Lower leg skin (tissue), 4 donors: ENCODE measurements around the gene ABL2. TPM values are rescaled to one million over a fixed set of nuclear protein-coding genes. Genes with fewer than 3 reads are reported as not detected.

Experiments used
- DNase-seq, 2 donors: peaks; one replicate each; pipeline ENCODE4 v3.0.0-alpha.2; 2019; ENCODE audit warnings: low spot score in 2 of 2
- H3K4me3 ChIP-seq: fragments of 200-600 bp; sonication (generic); 2 replicates; pipeline ENCODE4 v1.5.1; 2017; ENCODE audit warnings: mild to moderate bottlenecking, low read depth; ENCODE audit not compliant: poor library complexity, severe bottlenecking
- POLR2A ChIP-seq, 2 donors: fragments of 450-650 bp; IDR thresholded peaks; one replicate each; pipeline ENCODE4 v1.6.1; 2016 to 2017; ENCODE audit warnings: antibody characterized with exemption in 2 of 2, mild to moderate bottlenecking in 1 of 2, moderate library complexity in 1 of 2
- WGBS, 2 donors: methylation state at CpG; one replicate each; pipeline ENCODE4 v1.1.5; 2018; 5-methylcytosine and 5-hydroxymethylcytosine counted together
- intact Hi-C: fragments of 100-400 bp; cut with DNase I; formaldehyde crosslinking; loops from one replicate; pipeline ENCODE4 v1.15.0; 2023; ENCODE audit warnings: low total_unique reads
- total RNA-seq, 4 donors: library from RNA; depleted of rRNA; stranded (reverse); fragments of >200 nt; gene quantifications; one replicate each; pipeline ENCODE4 v1.1.0, GENCODE V29; 2016
- TF ChIP-seq, protein P1 (sequence below), 3 donors: fragments of 450-650 bp; IDR thresholded peaks; one replicate each; pipeline ENCODE4 v1.5.1; 2016; ENCODE audit warnings: antibody characterized with exemption in 3 of 3, mild to moderate bottlenecking in 3 of 3, moderate library complexity in 2 of 3

Gene ABL2
- total RNA-seq, 4 donors from 2014 or later: 8.6 to 13.6 (median 11.5) TPM

DNA sequence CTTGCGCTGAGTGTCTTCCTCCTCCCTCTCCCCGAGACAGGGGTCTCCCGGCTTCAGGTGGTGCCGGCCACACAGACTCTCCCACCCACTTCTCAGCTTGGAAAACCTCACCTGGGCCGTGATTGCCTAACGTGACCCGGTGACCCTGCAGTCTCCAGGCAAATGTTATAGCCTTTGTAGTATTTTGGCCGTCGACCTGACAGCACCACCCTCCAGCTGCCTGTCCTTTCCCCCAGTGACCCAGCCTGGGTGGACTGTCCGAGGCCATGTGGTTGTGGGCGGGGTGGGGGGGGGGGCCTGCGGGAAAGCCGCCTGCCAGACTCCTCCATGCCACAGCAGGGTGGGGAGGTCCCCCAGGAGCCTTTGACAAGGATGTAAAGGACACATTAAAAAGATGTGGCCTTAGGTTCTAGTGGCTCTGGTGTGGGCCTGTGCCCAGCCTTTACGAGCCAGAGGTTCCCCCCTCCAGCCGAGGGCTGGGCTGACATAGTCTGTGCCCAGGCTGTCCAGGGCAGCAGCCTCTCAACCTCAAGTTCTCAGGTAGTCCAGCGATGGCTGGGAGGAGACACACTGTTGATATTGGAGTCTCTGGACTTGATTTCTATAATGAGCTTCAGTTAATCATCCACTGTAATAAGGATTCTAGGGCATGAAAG, 139.5 kb downstream of the ABL2 start:
- intact Hi-C loops: no loop called here
- TF ChIP-seq, protein P1, sequence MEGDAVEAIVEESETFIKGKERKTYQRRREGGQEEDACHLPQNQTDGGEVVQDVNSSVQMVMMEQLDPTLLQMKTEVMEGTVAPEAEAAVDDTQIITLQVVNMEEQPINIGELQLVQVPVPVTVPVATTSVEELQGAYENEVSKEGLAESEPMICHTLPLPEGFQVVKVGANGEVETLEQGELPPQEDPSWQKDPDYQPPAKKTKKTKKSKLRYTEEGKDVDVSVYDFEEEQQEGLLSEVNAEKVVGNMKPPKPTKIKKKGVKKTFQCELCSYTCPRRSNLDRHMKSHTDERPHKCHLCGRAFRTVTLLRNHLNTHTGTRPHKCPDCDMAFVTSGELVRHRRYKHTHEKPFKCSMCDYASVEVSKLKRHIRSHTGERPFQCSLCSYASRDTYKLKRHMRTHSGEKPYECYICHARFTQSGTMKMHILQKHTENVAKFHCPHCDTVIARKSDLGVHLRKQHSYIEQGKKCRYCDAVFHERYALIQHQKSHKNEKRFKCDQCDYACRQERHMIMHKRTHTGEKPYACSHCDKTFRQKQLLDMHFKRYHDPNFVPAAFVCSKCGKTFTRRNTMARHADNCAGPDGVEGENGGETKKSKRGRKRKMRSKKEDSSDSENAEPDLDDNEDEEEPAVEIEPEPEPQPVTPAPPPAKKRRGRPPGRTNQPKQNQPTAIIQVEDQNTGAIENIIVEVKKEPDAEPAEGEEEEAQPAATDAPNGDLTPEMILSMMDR (IDR thresholded peaks at IDR 0.05): no peak
- no peak for TF ChIP-seq POLR2A (IDR thresholded peaks at IDR 0.05)
- H3K4me3 ChIP-seq: no peak overlapping the region
- DNase-seq: peak in 1 of 2 donors; percentile 76
- whole genome bisulfite sequencing, 2 donors: 62 to 81% methylated on average over 15 to 16 of the region's 16 CpGs

DNA sequence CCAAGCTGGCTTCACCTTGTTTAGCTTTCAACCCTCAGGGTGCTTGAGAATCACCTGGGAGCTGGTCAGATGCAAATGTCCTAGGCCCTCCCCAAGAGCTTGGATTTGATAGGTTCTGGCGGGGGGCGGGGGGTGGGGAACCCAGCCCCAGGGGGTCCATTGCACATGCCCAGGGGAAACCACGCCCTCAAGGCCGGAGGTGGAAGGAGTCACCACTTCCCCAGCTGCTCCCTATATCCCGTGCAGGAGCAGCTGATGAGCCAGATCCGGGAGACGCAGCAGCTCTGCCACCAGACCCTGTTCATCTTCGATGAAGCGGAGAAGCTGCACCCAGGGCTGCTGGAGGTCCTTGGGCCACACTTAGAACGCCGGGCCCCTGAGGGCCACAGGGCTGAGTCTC, 141.8 kb downstream of the ABL2 start:
- 74 to 78% methylated on average over 10 of the region's 11 CpGs for WGBS, 2 donors

DNA sequence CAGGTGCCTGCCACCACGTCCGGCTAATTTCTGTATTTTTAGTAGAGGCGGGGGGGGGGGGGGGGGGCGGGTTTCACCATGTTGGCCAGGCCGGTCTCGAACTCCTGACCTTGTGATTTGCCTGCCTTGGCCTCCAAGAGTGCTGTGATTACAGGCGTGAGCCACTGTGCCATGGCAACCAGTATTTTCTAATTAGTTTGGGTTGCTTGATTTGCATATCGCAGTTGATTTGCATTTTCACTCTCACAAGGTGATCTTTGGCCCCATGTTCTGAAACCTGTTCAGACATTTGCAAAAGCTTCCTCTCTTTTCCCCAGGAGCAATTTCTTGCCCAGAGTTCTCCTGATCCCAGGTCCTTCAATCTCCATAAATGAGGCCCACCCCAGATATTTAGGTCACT, 145.9 kb downstream of the ABL2 start:
- 65 to 78% methylated on average over 7 to 8 of the region's 8 CpGs for WGBS, 2 donors
- H3K4me3 ChIP-seq: no peak overlapping the region
- no peak for DNase-seq
- intact Hi-C loops: no loop called here
- TF ChIP-seq POLR2A (IDR thresholded peaks at IDR 0.05): no peak
- TF ChIP-seq, protein P1 (IDR thresholded peaks at IDR 0.05): no peak

More for the DNA sequence above, 141.8 kb downstream of the ABL2 start:
- no peak for TF ChIP-seq POLR2A (IDR thresholded peaks at IDR 0.05)
- TF ChIP-seq, protein P1 (IDR thresholded peaks at IDR 0.05): no peak
- no peak overlapping the region for H3K4me3 ChIP-seq
- DNase-seq: peak in 1 of 2 donors; percentile 45
- intact Hi-C loops: no loop called here

DNA sequence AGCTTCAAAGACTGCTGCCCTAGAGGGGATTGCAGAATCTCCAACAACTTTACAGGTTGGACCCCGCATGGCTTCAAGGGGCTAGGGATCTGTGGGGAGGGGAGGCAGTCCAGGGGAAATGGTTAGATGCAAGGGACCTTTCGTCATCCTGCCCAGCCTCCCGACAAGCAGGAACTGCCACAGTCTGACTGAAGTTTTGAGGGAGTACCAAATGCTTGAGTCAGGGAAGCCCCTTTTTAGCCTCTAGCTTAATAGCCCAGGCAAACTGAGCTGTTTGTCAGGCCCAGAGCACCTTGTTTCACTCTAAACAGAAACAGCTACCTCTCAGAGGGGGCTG, 146.5 kb downstream of the ABL2 start:
- peak overlapping the region; percentile 86 for H3K4me3 ChIP-seq
- TF ChIP-seq, protein P1 (IDR thresholded peaks at IDR 0.05): no peak
- TF ChIP-seq POLR2A (IDR thresholded peaks at IDR 0.05): no peak
- intact Hi-C loops: no loop called here
- DNase-seq: no peak
- WGBS, 2 donors: 5 to 6% methylated on average over 3 of the region's 3 CpGs

DNA sequence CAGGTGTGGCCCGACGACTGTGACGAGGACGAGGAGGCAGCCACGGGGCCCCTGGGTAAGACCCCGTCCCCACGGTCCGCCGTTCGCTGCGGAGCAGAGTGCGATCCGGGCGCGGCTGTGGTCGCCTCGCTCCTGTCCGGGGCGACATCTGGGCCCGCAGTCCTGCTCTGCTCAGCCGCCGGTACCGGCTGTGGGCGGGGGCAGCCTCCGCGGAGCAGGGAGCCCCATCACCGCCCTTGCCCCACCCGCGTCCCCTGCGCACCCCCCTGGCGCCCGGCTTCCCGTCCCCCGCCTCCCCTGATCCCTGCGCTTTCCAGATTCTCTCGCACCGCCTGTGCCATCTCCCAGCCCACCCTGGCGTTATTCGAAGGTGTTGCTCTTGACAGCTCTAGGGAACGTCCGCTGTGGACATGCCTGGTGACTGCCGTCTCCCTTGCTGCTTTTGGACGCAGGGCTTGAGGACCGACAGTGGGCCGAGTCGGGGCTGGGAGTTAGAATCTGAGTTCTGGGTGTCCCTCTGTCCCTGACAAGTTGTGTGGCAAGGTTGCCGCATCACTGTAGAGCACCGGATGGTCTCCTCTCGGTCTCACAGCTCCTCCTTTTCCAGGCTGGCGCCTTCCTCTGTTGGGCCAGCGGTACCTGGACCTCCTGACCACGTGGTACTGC, 147.0 kb downstream of the ABL2 start:
- H3K4me3 ChIP-seq: peak overlapping the region; percentile 86
- TF ChIP-seq POLR2A (IDR thresholded peaks at IDR 0.05): no peak
- TF ChIP-seq, protein P1 (IDR thresholded peaks at IDR 0.05): no peak
- intact Hi-C loops: no loop called here
- DNase-seq: no peak
- 0 to 1% methylated on average over 14 to 26 of the region's 52 CpGs for WGBS, 2 donors
